ENCODE results near the gene SYT7.
"Not testable (repeated sequence)": the region's sequence is repeated elsewhere in the genome, so short reads cannot be mapped to it uniquely, and the experiment has no call there.

SYT7 gene

GRCh38 chr11:61472282-61472681 lies 108.6 kb downstream of the SYT7 start:
- no peak for DNase-seq

- no peak for DNase-seq
Measured at GRCh38 chr11:61468002-61468401, 112.9 kb downstream of the SYT7 start.

DNA sequence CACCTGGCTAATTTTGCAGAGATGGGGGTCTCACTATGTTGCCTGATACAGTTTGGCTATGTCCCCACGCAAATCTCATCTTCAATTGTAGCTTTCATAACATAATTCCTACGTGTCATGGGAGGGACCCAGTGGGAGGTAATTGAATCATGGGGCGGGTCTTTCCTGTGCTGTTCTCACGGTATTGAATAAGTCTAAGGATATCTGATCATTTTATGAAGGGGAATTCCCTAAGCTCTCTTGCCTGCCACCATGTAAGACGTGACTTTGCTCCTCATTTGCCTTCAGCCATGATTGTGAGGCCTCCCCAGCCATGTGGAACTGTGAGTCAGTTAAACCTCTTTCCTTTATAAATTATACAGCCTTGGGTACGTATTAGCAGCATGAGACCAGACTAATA lies 113.3 kb downstream of the SYT7 start:
- not testable (repeated sequence) for DNase-seq

Measured in Kasumi-1 (cell line).